ENCODE results near the gene C9orf50. TPM values are rescaled to one million over a fixed set of nuclear protein-coding genes. Genes with fewer than 3 reads are reported as not detected.

The C9orf50 gene
- total and polyA plus RNA-seq, 2 donors (not counting 3 experiments of a cell fraction or from before 2014, with no cell fraction given) = not detected

DNA sequence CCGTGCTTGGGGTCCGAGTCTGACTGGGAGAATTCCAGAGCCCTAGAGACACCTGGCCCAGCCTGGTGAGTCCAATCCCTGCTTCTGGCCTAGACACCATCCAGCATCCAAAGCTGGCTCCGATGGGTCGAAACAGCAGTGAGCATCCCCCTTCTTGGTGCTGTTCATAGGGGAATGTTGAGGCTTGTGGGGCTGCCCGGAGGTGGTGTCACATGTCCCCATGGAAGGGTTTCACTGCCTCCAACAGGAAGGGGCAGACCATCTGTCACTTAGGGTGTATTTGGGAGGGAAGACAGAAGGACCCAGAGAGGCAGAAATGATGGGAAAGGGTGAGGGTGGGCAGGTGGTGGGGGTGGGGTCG is 13.9 kb downstream of the C9orf50 start:
- no peak overlapping the region for H2AFZ ChIP-seq (ENCODE audit: low read depth, low read length)
- no peaks in the 10 kb centered on the region for H4K20me1 ChIP-seq (replicated peaks; ENCODE audit: control insufficient read depth, extremely low read depth, insufficient read depth, low read length)
- FAIRE-seq = no peak
- no peak for DNase-seq (ENCODE audit: low read depth, low spot score)
- dilution Hi-C loops (cut with MboI; ENCODE audit: extremely low pct_ligation_motif_present, low sequenced_read_pairs) = no loop called here
- POLR2A ChIA-PET = interaction anchor here (1.0 kb wide), 1 partner anchor 475 kb away, joined by 3 read pairs; no protein-coding TSS in a partner anchor
- no peak overlapping the region for H3K4me3 ChIP-seq (replicated peaks in 1 of 3; ENCODE audit: insufficient read depth in 1 of 3, low read depth in 1 of 3, low read length in 3 of 3)
- intact Hi-C loops (cut with micrococcal nuclease) = loop anchor here (1.0 to 2.0 kb wide), 2 partner anchors 38 to 111 kb away; no protein-coding TSS in a partner anchor
- H3K36me3 ChIP-seq (ENCODE audit: control insufficient read depth in 2 of 2, extremely low read depth in 1 of 2, insufficient read depth in 2 of 2, low read length in 2 of 2) = no peaks in the 10 kb centered on the region
- H3K9ac ChIP-seq (replicated peaks; ENCODE audit: extremely low read depth, insufficient read depth, low read length) = no peak overlapping the region
- H3K27me3 ChIP-seq (ENCODE audit: control insufficient read depth in 2 of 2, insufficient read depth in 2 of 2, low read length in 2 of 2) = peaks cover 0 to 3% of the 10 kb centered on the region in 2 experiments
- BruUV-seq (replicated peaks) = TSS peak; percentile 84
- TF ChIP-seq POLR2A (IDR thresholded peaks at IDR 0.05; ENCODE audit: low read depth, low read length) (no peak), GATA2 (IDR thresholded peaks at IDR 0.05; ENCODE audit: insufficient read depth, insufficient read length, low read depth, low read length) (no peak), MYC (IDR thresholded peaks at IDR 0.05; ENCODE audit: low read depth, low read length) (no peak), JUN (IDR thresholded peaks at IDR 0.05; ENCODE audit: borderline replicate concordance, insufficient read depth, insufficient read length, low read depth) (no peak)
- TF ChIP-seq, protein P1, sequence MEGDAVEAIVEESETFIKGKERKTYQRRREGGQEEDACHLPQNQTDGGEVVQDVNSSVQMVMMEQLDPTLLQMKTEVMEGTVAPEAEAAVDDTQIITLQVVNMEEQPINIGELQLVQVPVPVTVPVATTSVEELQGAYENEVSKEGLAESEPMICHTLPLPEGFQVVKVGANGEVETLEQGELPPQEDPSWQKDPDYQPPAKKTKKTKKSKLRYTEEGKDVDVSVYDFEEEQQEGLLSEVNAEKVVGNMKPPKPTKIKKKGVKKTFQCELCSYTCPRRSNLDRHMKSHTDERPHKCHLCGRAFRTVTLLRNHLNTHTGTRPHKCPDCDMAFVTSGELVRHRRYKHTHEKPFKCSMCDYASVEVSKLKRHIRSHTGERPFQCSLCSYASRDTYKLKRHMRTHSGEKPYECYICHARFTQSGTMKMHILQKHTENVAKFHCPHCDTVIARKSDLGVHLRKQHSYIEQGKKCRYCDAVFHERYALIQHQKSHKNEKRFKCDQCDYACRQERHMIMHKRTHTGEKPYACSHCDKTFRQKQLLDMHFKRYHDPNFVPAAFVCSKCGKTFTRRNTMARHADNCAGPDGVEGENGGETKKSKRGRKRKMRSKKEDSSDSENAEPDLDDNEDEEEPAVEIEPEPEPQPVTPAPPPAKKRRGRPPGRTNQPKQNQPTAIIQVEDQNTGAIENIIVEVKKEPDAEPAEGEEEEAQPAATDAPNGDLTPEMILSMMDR (IDR thresholded peaks at IDR 0.05; ENCODE audit: extremely low read depth in 1 of 2, insufficient read depth in 1 of 2, low read depth in 1 of 2, low read length in 2 of 2) = no peak
- H3K9me1 ChIP-seq (replicated peaks; ENCODE audit: control insufficient read depth, extremely low read depth, insufficient read depth, low read length) = no peaks in the 10 kb centered on the region
- H3K79me2 ChIP-seq (ENCODE audit: control insufficient read depth, insufficient read depth, low read length) = no peaks in the 10 kb centered on the region
- no peaks in the 10 kb centered on the region for H3K9me3 ChIP-seq (replicated peaks; ENCODE audit: control insufficient read depth, insufficient read depth, low read length)
- no peak overlapping the region for H3K4me2 ChIP-seq (ENCODE audit: insufficient read depth, low read length)
- H3K4me1 ChIP-seq (ENCODE audit: control insufficient read depth, extremely low read depth, insufficient read depth, low read length) = peaks cover 14% of the 10 kb centered on the region
- H3K27ac ChIP-seq (ENCODE audit: insufficient read depth, low read depth, low read length) = peak overlapping the region; percentile 16
- CTCF ChIA-PET = interaction anchor here (1.4 to 7.0 kb wide), 6 partner anchors 36 to 475 kb away, joined by 3 to 100 read pairs (median 18); no protein-coding TSS in a partner anchor
